Small intestine (tissue), 7 donors: ENCODE measurements around the gene SULT1A2. TPM values are rescaled to one million over a fixed set of nuclear protein-coding genes. Genes with fewer than 3 reads are reported as not detected.

Experiments
- DNase-seq, 2 donors: peaks; one replicate each; pipeline versions ENCODE4 v3.0.0 to v3.0.0-alpha.2; 2013
- FAIRE-seq: peaks from 2 replicates; lab custom pipeline; 2012; peaks lifted over from hg19 to GRCh38; lab: Jason Lieb, UNC
- H3K27ac ChIP-seq, 3 donors: one replicate each; pipeline ENCODE4 v1.5.1; 2013; ENCODE audit warnings: low read length in 2 of 3, mild to moderate bottlenecking in 2 of 3, control low read depth in 1 of 3, inconsistent platforms in 1 of 3, low read depth in 1 of 3, moderate library complexity in 1 of 3
- H3K27me3 ChIP-seq, 3 donors: one replicate each; pipeline ENCODE4 v1.6.1; 2013; ENCODE audit warnings: low read length in 3 of 3, inconsistent platforms in 1 of 3; ENCODE audit not compliant: control insufficient read depth in 3 of 3, insufficient read depth in 3 of 3
- H3K36me3 ChIP-seq, 3 donors: one replicate each; pipeline ENCODE4 v1.6.1; 2013; ENCODE audit warnings: low read length in 3 of 3, inconsistent platforms in 1 of 3, low read depth in 1 of 3, mild to moderate bottlenecking in 1 of 3, moderate library complexity in 1 of 3; ENCODE audit not compliant: control insufficient read depth in 3 of 3, insufficient read depth in 2 of 3
- H3K4me1 ChIP-seq, 3 donors: one replicate each; pipeline ENCODE4 v1.6.1; 2013; ENCODE audit warnings: low read length in 2 of 3, inconsistent platforms in 1 of 3, low read depth in 1 of 3, mild to moderate bottlenecking in 1 of 3, moderate library complexity in 1 of 3; ENCODE audit not compliant: control insufficient read depth in 3 of 3, insufficient read depth in 2 of 3
- H3K4me3 ChIP-seq, 3 donors: one replicate each; pipeline ENCODE4 v1.5.1; 2013; ENCODE audit warnings: low read length in 3 of 3, control low read depth in 1 of 3, inconsistent platforms in 1 of 3, low read depth in 1 of 3, mild to moderate bottlenecking in 1 of 3, moderate library complexity in 1 of 3
- H3K9me3 ChIP-seq, 2 donors: one replicate each; pipeline ENCODE4 v1.6.1; 2013; ENCODE audit warnings: low read depth in 1 of 2, low read length in 1 of 2; ENCODE audit not compliant: control insufficient read depth in 2 of 2, insufficient read depth in 1 of 2
- WGBS, 3 donors: extraction: QIAGEN DNeasy Blood & Tissue Kit; methylation state at CpG; one replicate each; pipeline ENCODE4 v1.1.7; 2013; 5-methylcytosine and 5-hydroxymethylcytosine counted together
- polyA plus RNA-seq, 4 donors: library from polyadenylated mRNA; stranded (reverse) in 3 of 4; unstranded in 1 of 4; fragments of 200-250 nt in 3 of 4; fragments of 120-200 nt in 1 of 4; gene quantifications; one replicate each; pipeline versions ENCODE4 v1.2.1 to v1.2.3, GENCODE V29; 2013
- donor health status: healthy with polysubstance abuse.
- donor health status: control.
- donor health status: control.
- donor health status: Bipolar disorder and iron deficiency.
- donor health status: healthy.

SULT1A2 gene
- polyA plus RNA-seq, 4 donors = 6.5 to 321 (median 123) TPM

DNA sequence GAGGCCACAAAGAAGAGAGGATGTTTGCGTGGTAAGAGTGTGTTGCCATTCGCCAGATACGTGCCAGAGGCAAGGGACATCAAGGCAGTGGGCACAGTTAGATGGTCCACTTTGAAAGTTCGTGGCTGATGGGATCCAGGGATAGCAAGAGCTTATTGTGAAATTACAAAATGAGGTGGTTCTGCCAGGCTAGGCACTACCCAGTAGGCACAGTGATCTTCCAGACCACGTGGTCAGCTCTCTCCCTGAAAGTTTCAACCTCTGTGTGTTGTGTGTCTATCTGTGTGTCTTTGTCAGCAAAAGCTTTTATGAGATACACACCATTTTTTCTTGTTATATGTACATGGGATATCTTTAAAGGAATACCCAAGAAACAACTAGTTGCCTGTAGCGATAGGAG lies 33.6 kb downstream of the SULT1A2 start:
- Histone ChIP-seq H3K27me3 (no peaks in the 10 kb centered on the region), H3K36me3 (peaks cover 0 to 28% (median 0%) of the 10 kb centered on the region in 3 donors), H3K27ac (no peak overlapping the region), H3K4me1 (no peaks in the 10 kb centered on the region), H3K9me3 (peaks cover 0 to 16% of the 10 kb centered on the region in 2 donors), H3K4me3 (no peak overlapping the region)
- FAIRE-seq = no peak
- 89 to 93% (median 91%) methylated on average over 6 of the region's 6 CpGs for WGBS, 3 donors
- no peak for DNase-seq

DNA sequence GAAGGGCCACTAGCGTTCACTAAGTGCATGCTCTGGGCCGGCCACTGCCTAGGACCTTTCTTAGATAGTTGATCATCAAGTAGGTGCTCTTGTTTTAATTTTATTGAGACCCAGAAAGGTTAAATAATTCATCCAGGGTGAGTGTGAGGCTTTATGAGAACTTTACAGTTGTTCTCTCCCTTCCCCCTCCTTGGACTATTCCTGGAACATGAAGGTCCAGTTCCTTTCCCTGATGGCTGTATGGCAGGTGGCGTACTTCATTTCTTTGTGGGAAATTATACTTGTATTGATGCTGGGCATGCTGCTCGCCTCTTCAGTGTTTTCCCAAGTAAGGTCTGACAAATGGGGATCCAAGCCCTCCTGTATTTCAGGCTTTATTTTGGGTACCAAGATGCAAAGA lies 34.7 kb downstream of the SULT1A2 start:
- peaks cover 0 to 13% of the 10 kb centered on the region in 2 donors for H3K9me3 ChIP-seq
- FAIRE-seq = no peak
- no peak for DNase-seq
- H3K4me1 ChIP-seq = no peaks in the 10 kb centered on the region
- 92 to 99% (median 94%) methylated on average over 4 of the region's 4 CpGs for WGBS, 3 donors
- H3K27me3 ChIP-seq = no peaks in the 10 kb centered on the region
- no peak overlapping the region for H3K4me3 ChIP-seq
- H3K27ac ChIP-seq = no peak overlapping the region
- H3K36me3 ChIP-seq = peaks cover 0 to 32% (median 0%) of the 10 kb centered on the region in 3 donors

DNA sequence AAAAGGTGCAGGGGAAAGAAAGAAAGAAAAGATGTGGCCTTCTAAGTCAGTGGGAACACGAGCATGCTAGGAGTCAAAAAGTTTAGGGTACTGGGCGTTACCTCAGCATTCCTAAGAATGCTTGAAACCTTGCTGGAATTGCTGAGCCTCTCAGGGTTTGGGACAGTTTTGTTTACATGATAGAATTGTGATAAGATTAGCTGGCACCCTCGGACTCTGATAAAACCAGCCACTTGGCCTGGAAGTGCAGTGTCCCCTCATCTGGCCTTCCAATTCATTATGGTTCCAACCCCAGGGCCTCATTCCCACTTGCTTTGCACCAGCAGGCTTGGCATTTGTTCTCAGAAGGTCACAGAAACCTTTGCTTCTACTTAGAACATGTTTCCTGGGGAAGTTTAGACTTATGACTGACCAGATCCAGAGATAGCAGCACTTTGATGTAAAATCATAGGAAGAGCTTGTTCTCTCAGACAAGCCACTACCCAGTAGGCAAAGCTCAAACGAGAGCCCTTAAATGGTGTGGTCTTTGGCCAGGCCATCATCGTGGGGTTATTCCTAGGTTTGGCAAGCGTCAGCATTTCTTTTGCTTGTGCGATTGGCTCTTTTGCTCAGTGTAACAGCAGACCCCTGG lies 35.2 kb downstream of the SULT1A2 start:
- WGBS, 3 donors = 65 to 75% (median 73%) methylated on average over 7 of the region's 7 CpGs
- FAIRE-seq (no peak), DNase-seq (no peak)
- Histone ChIP-seq H3K27me3 (no peaks in the 10 kb centered on the region), H3K36me3 (peaks cover 0 to 32% (median 0%) of the 10 kb centered on the region in 3 donors), H3K4me1 (no peaks in the 10 kb centered on the region), H3K27ac (no peak overlapping the region), H3K4me3 (no peak overlapping the region), H3K9me3 (peaks cover 0 to 10% of the 10 kb centered on the region in 2 donors)

DNA sequence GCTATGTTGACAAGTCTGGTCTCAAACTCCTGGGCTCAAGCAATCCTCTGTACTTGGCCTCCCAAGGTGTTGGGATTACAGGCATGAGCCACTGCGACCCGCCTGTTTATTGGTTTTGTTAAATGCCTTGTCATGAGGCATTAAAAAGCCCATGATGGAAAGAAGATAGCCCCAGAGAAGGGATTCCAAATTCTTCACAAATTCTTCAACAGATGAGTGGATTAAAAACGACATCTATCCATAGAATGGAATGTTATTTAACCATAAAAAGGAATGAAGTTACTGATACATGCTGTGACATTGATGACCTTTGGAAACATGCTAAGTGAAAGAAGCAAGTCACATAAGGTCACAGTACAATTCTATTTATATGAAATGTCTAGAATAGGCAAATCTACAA lies 38.4 kb downstream of the SULT1A2 start:
- Histone ChIP-seq H3K36me3 (peaks cover 0 to 23% (median 0%) of the 10 kb centered on the region in 3 donors), H3K9me3 (peaks cover 0 to 5% of the 10 kb centered on the region in 2 donors), H3K4me3 (no peak overlapping the region), H3K27ac (no peak overlapping the region), H3K27me3 (no peaks in the 10 kb centered on the region), H3K4me1 (peaks cover 0 to 6% (median 5%) of the 10 kb centered on the region in 3 donors)
- 80 to 97% (median 92%) methylated on average over 3 of the region's 3 CpGs for WGBS, 3 donors
- DNase-seq = no peak
- no peak for FAIRE-seq

DNA sequence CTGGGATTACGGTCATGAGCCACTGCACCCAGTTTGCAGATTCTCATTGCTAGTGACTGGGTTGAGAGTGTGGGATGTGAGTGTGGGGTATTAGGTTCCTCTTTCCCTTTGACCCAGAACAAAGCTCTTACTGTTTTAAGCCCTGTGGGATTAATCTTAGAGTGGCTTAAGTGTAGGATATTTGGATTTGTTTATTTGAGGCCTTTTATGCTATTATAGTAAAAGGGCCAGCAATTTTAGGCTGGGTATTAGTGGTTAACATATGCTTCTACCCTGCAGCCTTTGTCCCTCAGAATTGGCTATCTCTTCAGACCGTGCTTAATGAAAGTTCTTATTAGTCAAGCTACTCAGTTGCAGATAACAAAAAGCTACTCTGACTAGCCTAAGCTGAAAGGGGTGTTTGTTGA lies 39.9 kb downstream of the SULT1A2 start:
- peaks cover 0 to 21% (median 0%) of the 10 kb centered on the region in 3 donors for H3K36me3 ChIP-seq
- H3K27me3 ChIP-seq = no peaks in the 10 kb centered on the region
- no peak overlapping the region for H3K4me3 ChIP-seq
- FAIRE-seq (no peak), DNase-seq (no peak)
- no peak overlapping the region for H3K27ac ChIP-seq
- peaks cover 0 to 6% (median 5%) of the 10 kb centered on the region in 3 donors for H3K4me1 ChIP-seq
- WGBS, 3 donors = 53 to 83% (median 70%) methylated on average over 2 of the region's 2 CpGs
- peaks cover 0 to 5% of the 10 kb centered on the region in 2 donors for H3K9me3 ChIP-seq

DNA sequence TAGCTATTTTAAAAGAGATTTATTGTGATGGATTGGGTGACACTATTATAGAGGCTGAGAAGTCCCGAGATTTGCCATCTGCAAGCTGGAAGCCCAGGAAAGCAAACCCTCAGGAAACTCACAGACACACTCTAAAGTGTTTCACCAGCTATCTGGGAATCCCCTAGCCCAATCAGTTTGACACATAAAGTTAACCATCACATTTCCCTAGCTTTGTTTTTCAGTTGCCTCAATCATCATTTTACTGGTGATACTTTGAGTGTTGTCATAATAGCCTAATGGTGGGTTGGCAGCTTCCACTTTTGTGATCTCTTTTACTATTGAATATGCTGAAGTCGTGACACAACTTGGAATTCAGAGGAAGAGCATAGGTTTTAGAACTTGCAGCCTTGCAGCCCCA lies 41.3 kb downstream of the SULT1A2 start:
- Histone ChIP-seq H3K27ac (no peak overlapping the region), H3K9me3 (peaks cover 0 to 5% of the 10 kb centered on the region in 2 donors), H3K4me3 (no peak overlapping the region), H3K4me1 (peaks cover 0 to 6% (median 5%) of the 10 kb centered on the region in 3 donors), H3K27me3 (no peaks in the 10 kb centered on the region), H3K36me3 (peaks cover 0 to 21% (median 0%) of the 10 kb centered on the region in 3 donors)
- WGBS, 3 donors = 75 to 83% (median 80%) methylated on average over 2 of the region's 2 CpGs
- FAIRE-seq = no peak
- no peak for DNase-seq

DNA sequence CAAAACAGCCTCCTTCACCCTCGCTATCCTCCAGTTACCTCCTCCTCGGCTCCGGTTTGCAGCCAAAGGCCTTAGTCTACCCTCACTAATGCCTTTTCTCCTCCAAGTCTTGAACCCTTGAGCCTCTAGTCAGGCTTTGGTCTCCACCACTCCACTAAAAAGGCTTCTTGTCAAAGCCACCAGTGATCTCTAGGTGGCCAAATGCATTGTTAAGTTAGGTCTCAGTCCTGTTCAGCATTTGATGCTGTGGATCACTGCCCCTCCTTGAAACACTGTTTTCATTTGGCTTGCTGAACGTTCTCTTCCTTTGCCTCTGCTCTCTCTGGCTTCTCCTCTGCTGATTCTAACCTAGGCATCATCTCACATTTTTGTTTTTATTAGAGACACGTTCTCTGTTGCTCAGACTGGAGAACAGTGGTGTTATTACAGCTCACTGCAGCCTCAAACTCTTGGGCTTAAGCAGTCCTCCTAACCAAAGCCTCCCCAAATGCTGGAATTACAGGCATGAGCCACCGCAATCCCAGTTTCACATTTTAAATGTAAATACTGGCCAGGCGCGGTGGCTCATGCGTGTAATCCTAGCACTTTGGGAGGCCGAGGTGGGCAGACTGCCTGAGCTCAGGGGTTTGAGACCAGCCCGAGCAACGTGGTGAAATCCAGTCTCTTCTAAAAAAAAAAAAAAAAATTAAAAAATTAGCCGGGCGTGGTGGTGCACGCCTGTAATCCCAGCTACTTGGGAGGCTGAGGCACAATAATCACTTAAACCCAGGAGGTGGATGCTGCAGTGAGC lies 42.0 kb downstream of the SULT1A2 start:
- Histone ChIP-seq H3K4me3 (peak overlapping the region; percentile 65 to 92 (median 71)), H3K27ac (no peak overlapping the region), H3K27me3 (no peaks in the 10 kb centered on the region), H3K4me1 (peaks cover 0 to 6% (median 5%) of the 10 kb centered on the region in 3 donors), H3K9me3 (peaks cover 0 to 5% of the 10 kb centered on the region in 2 donors), H3K36me3 (peaks cover 0 to 19% (median 0%) of the 10 kb centered on the region in 3 donors)
- FAIRE-seq = no peak
- 77 to 86% (median 83%) methylated on average over 15 of the region's 15 CpGs for WGBS, 3 donors
- no peak for DNase-seq

DNA sequence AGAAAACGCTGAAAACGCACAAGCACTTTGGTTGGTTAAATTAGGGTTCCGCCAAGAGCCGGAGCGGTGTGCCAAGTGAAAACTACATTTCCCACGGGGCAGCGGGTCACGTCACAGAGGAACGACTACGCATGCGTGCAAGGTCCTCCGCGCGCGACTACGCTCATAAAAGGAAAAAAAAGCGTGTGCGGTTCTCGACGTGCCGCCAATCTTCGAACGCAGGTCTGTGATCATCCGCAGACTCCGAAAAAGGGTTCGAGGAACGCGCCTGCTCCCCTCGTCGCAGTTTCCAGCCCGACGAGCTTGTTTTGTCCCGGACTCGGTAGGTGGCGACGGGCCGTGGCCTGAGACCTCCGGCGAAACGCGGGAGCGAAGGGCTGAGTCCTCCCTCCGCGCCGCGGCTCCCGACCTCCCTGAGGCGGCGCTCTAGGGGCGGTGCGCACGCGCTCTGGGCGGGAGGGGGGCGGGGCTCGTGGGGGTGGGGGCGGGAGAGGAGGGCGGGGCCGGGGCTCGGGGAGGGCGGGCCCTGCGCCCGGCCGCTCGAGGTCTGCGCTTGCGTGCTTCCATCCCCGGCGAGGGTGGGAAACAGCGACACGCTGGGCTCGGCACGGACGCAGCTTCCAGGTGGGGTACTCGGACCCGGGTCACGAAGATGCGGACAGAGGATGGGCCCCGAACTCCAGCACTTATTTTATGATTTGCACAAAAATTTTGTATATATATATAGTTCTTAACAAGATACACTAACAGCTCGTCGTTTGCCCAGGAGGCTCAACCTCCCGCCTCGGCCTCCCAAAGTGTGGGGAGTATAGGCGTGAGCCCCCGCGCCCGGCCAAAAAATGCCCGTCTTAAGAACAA lies 42.8 kb downstream of the SULT1A2 start, which contains the start of gene SGF29:
Gene SGF29, plus strand, starts transcription at position 145 of the 858 bp plus-strand sequence. CDS start 27,150 bp downstream, outside the sequence.
- H3K36me3 ChIP-seq = peaks cover 0 to 12% (median 0%) of the 10 kb centered on the region in 3 donors
- DNase-seq (peak; percentile 93 to 97), FAIRE-seq (no peak)
- peaks cover 0 to 6% (median 5%) of the 10 kb centered on the region in 3 donors for H3K4me1 ChIP-seq
- H3K27ac ChIP-seq = peak within 1 kb of the TSS; percentile 96 to 100 (median 99)
- H3K4me3 ChIP-seq = peak within 1 kb of the TSS; percentile 65 to 92 (median 71)
- H3K9me3 ChIP-seq = no peaks in the 10 kb centered on the region
- no peaks in the 10 kb centered on the region for H3K27me3 ChIP-seq
- WGBS, 3 donors = 0 to 1% (median 1%) methylated on average over 60 to 88 of the region's 88 CpGs
